ENCODE results near the gene DCAF7. TPM values are rescaled to one million over a fixed set of nuclear protein-coding genes. Genes with fewer than 3 reads are reported as not detected.

The DCAF7 gene
- total and polyA plus RNA-seq, 2 of the 4 experiments (the other 2 are of a cell fraction) = 40.9 to 52.8 TPM

GRCh38 chr17:63512388-63512787 lies 37.9 kb upstream of the DCAF7 start:
- dilution Hi-C loops (cut with HindIII; ENCODE audit: low sequenced_read_pairs, unreplicated experiment) = no loop called here
- TF ChIP-seq MAFK (IDR thresholded peaks at IDR 0.05; ENCODE audit: low read depth, low read length) (no peak), POLR2A (IDR thresholded peaks at IDR 0.05; ENCODE audit: low read depth, low read length) (no peak), MAZ (IDR thresholded peaks at IDR 0.05; ENCODE audit: borderline replicate concordance, low read depth, low read length) (no peak), SMC3 (IDR thresholded peaks at IDR 0.05; ENCODE audit: low read depth, low read length) (no peak), RCOR1 (IDR thresholded peaks at IDR 0.05; ENCODE audit: insufficient replicate concordance, low read length) (no peak), CTCF (conservative IDR thresholded peaks at IDR 0.05; ENCODE audit: low read depth, low read length) (no peak), CHD1 (IDR thresholded peaks at IDR 0.05; ENCODE audit: low read depth, low read length) (no peak), RAD21 (IDR thresholded peaks at IDR 0.05; ENCODE audit: low read length) (no peak), BHLHE40 (IDR thresholded peaks at IDR 0.05; ENCODE audit: low read depth, low read length) (no peak), CEBPB (IDR thresholded peaks at IDR 0.05; ENCODE audit: low read depth, low read length) (no peak), NFE2L2 (IDR thresholded peaks at IDR 0.05; ENCODE audit: low read depth, low read length) (no peak), RFX5 (IDR thresholded peaks at IDR 0.05; ENCODE audit: low read depth, low read length) (no peak), USF2 (IDR thresholded peaks at IDR 0.05; ENCODE audit: low read depth, low read length) (no peak), FOS (IDR thresholded peaks at IDR 0.05; ENCODE audit: low read depth, low read length) (no peak), MXI1 (IDR thresholded peaks at IDR 0.05; ENCODE audit: borderline replicate concordance, low read depth, low read length) (no peak)
- TF ChIP-seq, protein P1, sequence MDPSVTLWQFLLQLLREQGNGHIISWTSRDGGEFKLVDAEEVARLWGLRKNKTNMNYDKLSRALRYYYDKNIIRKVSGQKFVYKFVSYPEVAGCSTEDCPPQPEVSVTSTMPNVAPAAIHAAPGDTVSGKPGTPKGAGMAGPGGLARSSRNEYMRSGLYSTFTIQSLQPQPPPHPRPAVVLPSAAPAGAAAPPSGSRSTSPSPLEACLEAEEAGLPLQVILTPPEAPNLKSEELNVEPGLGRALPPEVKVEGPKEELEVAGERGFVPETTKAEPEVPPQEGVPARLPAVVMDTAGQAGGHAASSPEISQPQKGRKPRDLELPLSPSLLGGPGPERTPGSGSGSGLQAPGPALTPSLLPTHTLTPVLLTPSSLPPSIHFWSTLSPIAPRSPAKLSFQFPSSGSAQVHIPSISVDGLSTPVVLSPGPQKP (IDR thresholded peaks at IDR 0.05; ENCODE audit: borderline replicate concordance, low read depth, low read length) = no peak

More at GRCh38 chr17:63512388-63512787, 37.9 kb upstream of the DCAF7 start:
- H3K4ac ChIP-seq (ENCODE audit: low read depth, low read length) = no peak overlapping the region
- H3K4me2 ChIP-seq (ENCODE audit: low read depth, low read length) = no peak overlapping the region
- H3K18ac ChIP-seq (ENCODE audit: low read depth, low read length) = no peak overlapping the region
- H4K20me1 ChIP-seq (ENCODE audit: insufficient read depth, low read length) = no peaks in the 10 kb centered on the region
- H2BK20ac ChIP-seq (ENCODE audit: low read depth, low read length) = no peak overlapping the region
- in situ Hi-C loops (cut with MboI; ENCODE audit: low sequenced_read_pairs) (no loop called here), intact Hi-C loops (cut with micrococcal nuclease) (no loop called here)
- no peak for ATAC-seq (ENCODE audit: low read depth)
- no peak overlapping the region for H4K91ac ChIP-seq (ENCODE audit: insufficient read depth, low read depth, low read length)
- no peak overlapping the region for H4K5ac ChIP-seq (ENCODE audit: low read depth, low read length)
- no peak overlapping the region for H2BK120ac ChIP-seq (ENCODE audit: low read depth, low read length)
- peaks cover 2% of the 10 kb centered on the region for H3K4me1 ChIP-seq (ENCODE audit: control insufficient read depth, insufficient read depth, low read length)
- no peak overlapping the region for H3K14ac ChIP-seq (replicated peaks; ENCODE audit: low read depth, low read length)
- H2BK5ac ChIP-seq (ENCODE audit: low read depth, low read length, poor library complexity, severe bottlenecking) = no peak overlapping the region
- no peak overlapping the region for H3K23ac ChIP-seq (ENCODE audit: low read depth, low read length)
- no peak overlapping the region for H3K4me3 ChIP-seq (ENCODE audit: insufficient read depth, low read depth, low read length)
- H3K36me3 ChIP-seq (ENCODE audit: control insufficient read depth, insufficient read depth, low read length) = no peaks in the 10 kb centered on the region
- H2AFZ ChIP-seq (replicated peaks; ENCODE audit: low read length, poor library complexity) = no peak overlapping the region
- no peak overlapping the region for H2AK9ac ChIP-seq (replicated peaks; ENCODE audit: low read depth, low read length, poor library complexity)
- no peak overlapping the region for H4K8ac ChIP-seq (ENCODE audit: low read depth in 2 of 2, low read length in 2 of 2)
- no peaks in the 10 kb centered on the region for H3K79me1 ChIP-seq (ENCODE audit: low read depth in 1 of 2, low read length in 2 of 2)
- H3K9me1 ChIP-seq (ENCODE audit: insufficient read depth, low read length) = no peaks in the 10 kb centered on the region; the same call in 1 of the 2 replicates
- no peak overlapping the region for H3K56ac ChIP-seq (ENCODE audit: extremely low read depth, insufficient read depth, low read length)
- peaks cover 32% of the 10 kb centered on the region; the same call in 1 of the 2 replicates for H3K27me3 ChIP-seq (ENCODE audit: control insufficient read depth, insufficient read depth, low read length)
- H2AK5ac ChIP-seq (ENCODE audit: low read depth, low read length) = no peak overlapping the region
- H3K9ac ChIP-seq (ENCODE audit: low read depth, low read length) = no peak overlapping the region
- no peaks in the 10 kb centered on the region for H3K9me3 ChIP-seq (ENCODE audit: control insufficient read depth, insufficient read depth, low read length)
- 100% methylated on average over 1 of the region's 3 CpGs; no CpG with 5 or more reads in 1 of the 2 experiments for WGBS, 2 experiments (ENCODE audit: extremely low coverage in 2 of 2, insufficient read length in 1 of 2)
- ChIA-PET POLR2A (ENCODE audit: unreplicated experiment) (no interaction called here), CTCF (no interaction called here)
- H2BK15ac ChIP-seq (ENCODE audit: low read depth, low read length) = no peak overlapping the region
- no peak for DNase-seq
- H3K27ac ChIP-seq (ENCODE audit: insufficient read depth, low read length) = no peak overlapping the region
- no TSS peak for BruUV-seq (replicated peaks)

Data from IMR-90 (cell line).